ENCODE data around the gene SFTPB.
"Not testable (repeated sequence)": the region's sequence is repeated elsewhere in the genome, so short reads cannot be mapped to it uniquely, and the experiment has no call there.

SFTPB gene

DNA sequence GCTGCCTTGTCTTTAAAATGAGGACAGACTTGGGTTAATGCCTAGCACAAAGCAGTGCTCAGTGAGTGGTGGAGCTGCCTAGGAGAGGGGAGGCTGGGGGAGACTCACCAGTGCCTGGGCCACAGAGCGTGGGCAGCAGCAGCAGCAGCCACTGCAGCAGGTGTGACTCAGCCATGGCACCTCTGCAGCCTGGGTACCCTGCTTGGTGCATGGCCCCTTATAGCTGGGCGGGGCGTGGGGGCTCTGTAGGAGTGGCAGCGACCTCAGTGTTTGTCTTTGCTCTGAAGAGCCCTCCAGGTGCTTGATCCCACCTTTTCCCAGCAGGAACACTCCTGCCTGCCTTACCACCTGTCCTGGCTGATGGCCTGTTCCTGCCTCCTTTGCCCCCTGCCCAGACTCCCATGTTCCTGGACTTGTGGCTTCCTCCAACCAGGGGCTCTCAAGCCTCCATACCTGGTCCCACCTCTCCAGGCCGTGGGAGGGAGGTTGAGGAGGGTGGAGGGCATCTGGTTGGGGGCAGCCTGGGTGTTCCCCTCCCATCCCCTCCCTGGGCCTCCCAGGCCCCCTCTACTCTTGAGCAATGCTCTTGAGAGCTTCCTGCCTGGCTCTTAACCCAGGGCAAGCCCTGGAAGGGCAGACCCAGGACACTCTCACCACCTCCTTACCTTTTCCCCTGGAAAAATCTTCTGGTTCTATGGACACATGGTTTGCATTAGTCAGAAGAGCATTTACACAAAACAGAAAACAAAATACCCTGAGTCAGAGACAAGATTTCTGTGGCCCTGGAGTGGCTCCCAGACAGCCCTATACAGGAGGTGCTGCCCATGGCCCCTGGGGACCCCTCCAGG, at the start of gene SFTPB:
SFTPB (minus strand) TSS at position 191 of the 848 bp plus-strand sequence; CDS start at position 175, 16 bp downstream.
- peak; percentile 94 for DNase-seq

DNA sequence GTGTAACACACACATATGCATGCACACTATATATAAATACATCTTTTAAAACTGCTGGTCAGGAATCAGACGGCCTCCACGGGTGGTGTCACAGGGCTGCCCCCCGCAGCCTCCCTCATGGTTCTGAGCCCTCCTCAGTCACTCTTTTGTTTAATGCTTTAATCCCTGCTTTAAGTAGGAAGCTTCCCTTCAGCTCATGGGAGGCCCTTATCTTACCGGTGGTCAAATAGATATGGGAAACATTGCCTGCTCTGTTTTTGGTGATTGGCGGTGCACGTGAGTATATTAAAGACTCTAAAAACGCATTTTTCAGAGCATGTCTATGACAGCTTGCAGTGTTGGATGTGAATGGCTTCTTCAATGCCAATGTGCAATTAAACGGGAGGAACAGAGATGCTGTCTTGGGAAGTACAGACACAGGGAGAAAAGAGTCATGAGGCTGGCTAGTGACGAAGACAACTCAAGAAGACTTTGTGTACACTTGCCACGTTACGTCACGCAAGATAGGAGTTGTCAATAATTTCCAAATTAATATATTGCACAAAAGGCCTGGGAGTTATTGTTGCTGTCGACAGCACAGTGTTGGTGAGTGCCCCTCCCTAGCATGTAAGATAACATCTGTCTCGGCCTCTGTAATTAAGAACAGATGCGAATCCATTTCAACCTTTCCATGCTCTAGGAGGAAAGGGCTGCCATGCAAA, 49.5 kb upstream of the SFTPB start:
- DNase-seq = no peak

DNA sequence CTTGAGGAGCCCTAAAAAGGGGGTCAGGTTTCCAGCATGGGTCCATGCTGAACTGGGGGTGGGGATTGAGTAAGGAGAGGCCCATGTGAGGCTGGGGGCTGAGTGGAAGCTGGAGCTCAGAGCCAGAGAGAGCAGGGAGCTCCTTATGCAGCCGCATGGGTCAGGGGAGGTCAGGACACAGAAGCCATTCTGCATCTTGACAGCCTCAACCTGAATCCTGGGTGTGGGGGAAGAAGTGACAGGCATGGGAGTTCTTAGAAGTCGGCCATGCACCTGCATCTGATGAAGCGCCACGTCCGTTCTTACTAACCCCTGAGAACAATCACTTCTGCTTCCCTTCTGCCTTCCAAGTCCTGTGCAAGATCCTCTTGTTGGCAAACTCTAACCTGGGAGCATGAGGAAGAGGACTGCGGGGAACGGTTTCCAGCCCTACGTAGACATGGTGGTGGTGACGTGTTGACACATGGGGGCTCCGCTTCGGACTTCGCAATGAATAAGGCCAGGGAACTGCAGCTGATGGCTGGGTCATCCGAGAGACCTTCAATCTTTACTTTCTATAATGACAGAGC, 48.4 kb upstream of the SFTPB start:
- no peak for DNase-seq

DNA sequence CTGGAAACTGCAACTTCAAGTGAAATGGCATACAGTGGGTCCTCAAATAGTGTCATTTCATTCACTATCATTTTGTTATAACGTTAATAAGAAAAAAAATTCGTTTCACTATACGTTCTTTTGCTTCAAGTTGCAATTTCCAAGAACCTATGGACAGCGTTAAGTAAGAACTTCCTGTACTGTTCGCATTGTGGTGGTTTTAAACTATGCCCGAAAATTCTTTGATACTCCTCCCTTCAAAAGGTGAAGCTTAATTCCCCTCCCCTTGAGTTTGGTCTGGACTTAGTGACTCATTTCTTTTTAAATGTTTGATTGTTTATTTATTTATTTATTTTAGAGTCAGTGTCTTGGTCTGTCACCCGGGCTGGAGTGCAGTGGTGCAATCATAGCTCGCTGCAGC, 46.8 kb upstream of the SFTPB start:
- no peak for DNase-seq

DNA sequence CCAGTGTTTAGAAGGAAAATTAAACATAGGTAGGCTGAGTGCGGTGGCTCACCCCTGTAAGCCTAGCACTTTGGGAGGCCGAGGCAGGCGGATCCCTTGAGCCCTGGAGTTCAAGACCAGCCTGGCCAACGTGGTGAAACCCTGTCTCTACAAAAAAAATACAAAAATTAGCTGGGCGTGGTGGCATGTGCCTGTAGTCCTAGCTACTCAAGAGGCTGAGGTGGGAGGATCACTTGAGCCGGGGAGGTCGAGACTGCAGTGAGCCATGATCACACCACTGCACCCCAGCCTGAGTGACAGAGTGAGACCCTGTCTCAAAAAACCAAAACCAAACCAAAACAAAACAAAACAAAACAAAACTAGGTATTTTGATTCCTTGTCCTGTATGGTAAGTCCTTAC, 46.4 kb upstream of the SFTPB start:
- not testable (repeated sequence) for DNase-seq

DNA sequence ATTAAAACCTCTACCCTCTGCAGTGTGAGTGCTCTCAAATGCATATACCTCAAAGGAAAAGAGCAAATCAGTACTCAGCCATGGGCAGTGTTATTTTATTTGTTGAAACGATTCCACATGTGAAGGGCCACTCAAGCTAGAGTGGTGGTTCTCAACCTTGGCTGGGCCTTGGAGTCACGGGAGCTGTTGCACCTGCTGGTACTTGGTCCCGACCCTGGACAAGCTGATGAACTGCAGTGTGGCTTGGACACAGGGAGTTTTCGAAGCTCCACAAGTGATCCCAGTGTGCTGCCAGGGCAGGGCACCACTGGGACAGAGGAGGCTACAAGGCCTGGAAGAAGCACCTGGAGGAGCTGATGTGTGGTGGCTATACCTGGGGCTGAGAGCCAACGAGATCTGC, 45.8 kb upstream of the SFTPB start:
- DNase-seq = peak; percentile 98

DNA sequence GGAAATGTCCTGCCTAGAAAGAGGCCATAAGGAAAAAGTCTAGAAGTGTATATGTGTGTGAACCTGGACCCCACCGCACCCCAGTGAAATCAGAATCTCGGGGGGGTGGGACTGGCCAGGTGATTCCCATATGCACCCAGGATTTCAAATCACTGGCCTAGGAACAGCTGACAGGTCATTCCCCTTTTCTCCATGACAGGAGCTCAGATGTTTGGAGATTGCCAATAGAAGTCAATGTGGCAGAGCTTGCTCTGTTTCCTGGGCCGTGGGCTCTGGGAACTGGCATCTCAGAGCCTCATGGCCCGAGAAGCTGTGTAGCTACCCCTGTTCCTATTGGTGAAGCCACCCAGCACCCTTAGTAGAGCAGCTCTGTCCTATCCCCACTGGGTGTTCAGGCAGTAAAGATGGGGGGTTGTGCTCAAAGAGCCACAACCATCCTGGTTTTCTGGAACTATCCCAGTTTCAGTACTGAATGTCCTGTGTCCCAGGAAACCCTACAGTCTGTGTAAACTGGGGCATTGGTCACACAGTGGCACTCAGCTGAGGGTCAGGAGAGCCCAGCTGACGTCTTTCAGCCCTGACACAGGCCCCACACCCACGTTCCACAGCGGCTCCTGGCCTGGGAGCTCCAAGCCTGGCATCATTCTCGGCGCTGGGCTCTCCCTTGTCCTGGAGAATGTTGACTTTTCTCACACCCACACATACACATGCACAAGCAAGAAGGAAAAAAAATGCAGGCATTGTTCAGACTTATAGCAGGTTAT, 45.0 kb upstream of the SFTPB start:
- DNase-seq = peak; percentile 87

DNA sequence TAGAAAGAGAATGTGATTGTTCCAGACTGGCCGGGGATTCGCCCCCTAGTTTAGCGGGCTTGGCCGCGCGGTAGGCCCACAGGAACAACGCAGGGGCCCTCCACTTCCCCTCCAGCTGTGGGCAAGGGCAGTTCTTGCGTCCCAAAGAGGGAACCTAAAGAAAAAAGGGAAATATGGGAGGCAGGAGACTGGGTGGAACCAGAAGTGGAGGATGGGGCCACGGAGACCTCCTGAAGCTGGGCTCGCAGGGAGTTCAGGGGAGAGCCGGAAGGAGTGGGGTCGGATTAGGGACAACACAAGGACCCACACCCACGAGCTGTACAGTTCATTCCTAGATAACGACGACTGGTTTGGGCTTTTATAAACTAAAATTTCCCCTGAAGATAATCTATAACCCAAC, 44.3 kb upstream of the SFTPB start:
- no peak for DNase-seq

DNA sequence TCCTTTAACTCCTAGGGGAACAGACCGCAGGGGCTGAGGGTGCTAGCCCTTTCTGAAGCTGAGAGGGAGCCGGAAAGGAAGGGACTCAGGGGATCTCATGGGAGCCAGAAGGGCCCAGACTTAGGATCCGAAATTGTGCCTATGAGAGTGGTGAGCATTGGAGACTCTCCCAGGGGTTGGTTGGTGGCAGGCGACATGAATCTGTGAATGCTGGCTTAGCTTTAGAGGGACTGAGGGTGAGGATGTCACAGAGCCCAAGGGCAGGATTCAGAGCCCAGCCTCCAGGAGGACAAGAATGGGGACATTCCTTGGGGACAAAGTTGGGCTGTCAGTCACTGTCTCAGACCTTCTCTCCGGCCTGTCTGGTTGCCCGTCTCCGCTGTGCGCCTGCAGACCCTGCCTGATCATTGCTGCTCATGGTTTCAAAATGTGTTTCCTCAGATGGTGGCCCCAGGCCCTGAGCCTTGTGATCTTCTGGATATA, 43.6 kb upstream of the SFTPB start:
- DNase-seq = no peak

DNA sequence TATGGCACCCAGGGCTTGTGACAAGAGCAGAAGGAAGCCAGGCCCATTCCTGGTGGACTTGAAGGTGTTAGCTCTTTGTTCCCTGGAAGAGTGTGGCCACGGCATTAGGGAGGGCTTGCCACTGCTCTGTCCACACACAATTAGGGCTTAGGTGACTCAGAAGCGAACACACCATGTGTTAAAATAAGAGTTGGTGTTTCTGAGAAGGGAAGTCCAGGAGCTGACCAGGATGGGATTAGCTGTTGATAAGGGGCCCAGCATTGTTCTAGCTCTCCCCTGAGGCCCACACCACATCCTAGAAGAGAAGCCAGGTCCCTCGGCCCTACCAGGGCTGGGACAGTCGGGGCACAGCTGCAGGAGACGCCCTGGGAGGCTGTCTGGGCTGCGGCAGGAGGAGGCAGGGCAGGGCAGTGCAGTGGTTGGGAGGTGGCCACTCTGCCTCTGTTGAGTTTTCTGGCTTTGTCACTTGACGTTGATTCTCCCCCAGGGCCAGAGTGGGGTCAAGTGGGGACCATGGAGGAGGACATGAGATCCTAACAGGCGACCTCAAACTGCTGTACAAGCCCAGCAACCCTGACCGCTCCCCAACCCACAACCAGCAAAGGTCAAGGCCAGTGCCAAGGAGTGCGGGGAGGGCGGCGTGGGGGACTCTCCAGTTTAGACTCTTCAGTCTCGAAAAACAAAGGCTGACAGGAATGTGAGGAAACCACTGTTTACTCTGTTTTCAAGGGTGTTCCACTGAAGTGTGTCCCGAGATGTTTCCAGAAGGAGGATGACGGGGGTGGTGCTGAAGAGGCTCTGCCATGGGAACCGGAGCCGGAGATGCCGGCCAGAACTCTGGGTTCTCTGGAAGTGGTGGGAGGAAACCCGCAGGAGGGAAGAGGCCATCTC, 42.9 kb upstream of the SFTPB start:
- DNase-seq = peak; percentile 74

DNA sequence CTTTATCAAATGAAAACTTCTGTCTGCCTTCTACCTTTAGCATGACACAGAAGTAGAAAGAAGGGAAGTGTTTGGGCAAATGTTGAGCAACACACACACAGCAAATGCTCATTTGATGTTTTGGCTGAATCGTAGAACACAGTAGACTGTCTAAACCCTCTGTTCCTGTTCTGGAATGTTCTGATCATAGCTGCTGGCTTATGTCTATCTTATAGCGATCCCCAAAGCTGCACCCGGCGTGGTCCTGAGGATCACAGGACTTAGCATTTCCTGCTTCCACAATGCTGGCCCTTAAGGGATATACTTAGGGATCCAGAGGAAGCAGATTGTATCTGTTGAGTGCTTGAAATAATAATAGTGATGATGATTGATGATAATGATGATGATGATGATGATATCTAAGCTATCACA, 41.4 kb upstream of the SFTPB start:
- DNase-seq = no peak

DNA sequence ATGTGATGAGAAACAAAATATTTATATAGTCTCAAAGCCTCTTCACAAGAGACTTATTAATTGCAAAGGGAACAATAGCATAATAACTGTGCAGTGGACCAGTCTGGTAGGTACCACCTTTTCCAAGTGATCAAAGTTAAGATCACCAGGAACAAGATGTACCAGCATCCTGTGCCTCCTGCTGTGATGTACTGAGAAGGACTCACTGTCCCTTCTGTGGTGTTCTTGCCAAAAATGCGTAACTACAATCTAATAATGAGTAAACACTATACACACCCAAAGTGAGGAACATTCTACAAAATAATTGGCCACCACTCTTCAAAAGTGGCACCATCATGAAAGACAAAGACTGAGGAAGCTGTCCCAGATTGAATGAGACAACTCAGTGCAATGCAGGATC, 40.6 kb upstream of the SFTPB start:
- no peak for DNase-seq

DNA sequence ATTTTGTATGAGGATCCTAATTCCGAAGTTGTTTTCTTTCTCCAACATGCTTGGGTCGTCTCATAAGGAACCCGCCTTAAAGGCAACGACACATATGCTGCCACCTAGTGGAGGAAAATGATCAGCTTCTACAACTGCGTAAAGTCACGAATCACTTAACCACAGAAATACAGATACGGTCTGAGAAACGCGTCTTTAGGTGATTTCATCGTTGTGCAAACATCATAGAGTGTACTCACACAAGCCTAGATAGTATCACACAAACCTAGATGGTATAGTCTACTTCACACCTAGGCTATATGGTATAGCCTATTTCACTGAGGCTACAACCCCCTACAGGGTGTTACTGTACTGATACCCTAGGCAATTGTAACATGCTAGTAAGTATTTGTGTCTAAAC, 39.3 kb upstream of the SFTPB start:
- peak; percentile 99 for DNase-seq

DNA sequence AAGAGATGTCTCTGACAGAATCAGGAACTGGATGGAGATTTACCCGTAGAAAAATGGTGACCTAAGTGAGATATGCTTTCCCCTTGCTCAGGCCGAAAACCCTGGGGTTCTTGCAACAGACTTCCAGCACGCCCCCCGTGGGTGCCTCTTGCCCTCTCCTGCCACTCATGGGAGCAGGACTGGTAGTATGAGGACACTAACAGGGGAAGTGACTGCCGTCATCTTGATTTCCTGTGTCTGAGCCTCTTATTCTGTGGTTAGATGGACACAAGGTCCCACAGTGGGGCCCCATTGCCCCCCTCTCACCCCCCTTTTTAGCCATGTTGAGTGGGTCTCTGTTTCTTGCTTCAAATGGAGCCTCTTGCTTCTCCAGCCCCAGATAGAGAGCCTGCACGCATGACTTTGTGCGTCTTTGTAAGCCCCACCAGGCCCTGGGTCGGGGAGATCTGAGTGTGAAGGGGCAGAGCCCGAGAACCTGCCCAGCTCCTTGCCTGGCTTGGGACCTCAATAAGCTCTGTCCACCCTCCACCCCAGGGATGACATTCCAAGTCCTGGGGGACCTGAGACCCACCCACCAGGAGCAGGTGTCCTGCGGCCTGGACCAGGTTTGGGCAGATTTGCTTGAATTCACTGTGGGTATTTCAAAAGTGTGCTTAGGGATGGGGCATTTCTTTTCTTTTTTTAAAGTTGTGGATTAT, 38.7 kb upstream of the SFTPB start:
- no peak for DNase-seq

DNA sequence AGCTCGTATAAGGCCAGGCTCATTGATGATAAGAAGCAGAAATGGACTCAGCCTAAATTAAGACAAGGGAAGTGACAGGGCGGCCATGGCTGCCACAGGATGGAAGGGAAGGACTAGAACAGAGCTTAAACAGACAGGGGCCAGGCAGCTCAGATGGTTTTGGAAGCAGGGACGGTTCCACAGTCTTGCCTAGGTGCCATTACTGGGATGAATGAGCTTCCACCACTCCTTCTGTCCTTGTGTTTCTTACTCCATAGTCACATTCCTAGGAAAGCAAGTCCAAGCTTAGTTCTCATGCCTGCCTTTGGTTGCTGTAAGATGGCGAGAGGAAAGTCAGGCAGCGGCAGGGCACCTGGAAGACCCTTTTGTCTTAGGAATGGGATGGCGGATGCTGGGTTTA, 38.1 kb upstream of the SFTPB start:
- no peak for DNase-seq

DNA sequence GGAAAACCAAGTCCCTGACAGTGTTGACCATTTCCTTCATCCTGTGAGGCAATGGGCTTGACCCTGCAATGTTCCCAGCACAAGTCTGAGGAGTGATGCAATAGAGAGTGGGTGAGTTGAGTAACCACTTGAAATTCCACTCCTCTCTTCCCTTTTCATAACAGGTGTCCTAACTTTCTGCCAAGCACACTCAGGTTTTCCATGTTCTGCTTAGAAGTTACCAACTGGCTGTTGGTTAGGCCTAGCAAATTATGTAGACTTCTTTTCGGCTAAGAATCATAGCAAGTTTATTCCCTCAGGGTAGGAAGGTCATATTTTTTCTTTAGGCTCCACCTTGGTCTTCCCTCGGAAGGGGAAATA, 37.7 kb upstream of the SFTPB start:
- peak; percentile 75 for DNase-seq

DNA sequence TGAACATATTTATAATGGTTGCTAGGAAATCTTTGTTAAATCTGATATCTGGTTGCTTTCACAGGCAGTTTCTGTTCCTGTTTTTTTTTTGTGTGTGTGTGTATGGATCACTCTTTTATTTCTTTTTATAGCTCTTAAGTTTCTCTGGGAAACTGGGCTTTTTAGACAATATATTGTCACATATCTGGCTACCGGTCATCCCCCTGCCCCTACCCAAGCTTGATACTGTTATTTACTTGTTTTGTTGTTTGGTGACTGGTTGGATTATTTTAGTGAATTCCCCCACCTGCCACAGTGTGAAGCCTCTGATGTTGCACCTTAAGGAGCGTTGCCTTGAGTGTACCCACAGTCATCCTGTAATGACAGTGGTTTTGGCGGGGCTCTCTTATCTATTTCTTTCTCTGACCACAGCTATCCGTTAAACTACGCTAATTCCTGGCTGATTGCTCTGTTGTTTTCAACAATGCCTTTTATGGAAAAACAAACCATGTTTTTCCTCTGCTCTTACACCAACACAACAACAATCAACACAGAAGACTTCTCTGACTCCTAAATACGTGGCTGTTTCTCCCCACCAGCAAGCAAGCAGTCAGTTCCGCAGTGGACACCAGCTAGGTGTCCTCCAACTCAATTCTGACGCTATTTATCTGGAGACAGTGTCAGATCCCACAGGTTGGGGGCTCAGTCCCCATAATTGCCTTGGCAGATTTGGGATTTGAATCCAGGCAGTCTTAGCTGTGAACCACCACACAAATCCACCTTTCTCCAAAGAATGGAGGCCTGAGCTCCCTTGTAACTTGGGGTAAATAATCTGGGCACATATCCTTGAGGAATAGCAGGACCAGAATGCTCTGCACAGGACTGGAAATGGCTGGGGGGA, 37.0 kb upstream of the SFTPB start:
- no peak for DNase-seq

DNA sequence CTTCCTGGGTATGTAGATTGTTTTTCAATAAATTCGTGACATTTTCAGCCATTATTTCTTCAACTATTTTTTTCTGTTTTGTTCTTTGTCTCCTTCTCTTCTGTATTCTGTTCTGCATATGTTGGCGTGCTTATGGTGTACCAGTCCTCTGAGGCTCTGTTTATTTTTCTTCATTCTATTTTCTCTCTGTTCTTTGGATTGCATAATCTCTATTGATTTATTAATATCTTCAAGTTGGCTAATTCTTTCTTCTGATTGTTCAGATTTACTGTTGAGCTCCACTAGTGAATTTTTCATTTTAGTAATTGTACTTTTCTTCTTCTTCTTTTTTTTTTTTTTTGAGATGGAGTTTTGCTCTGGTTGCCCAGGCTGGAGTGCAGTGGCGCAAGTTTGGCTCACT, 36.0 kb upstream of the SFTPB start:
- DNase-seq = no peak

DNA sequence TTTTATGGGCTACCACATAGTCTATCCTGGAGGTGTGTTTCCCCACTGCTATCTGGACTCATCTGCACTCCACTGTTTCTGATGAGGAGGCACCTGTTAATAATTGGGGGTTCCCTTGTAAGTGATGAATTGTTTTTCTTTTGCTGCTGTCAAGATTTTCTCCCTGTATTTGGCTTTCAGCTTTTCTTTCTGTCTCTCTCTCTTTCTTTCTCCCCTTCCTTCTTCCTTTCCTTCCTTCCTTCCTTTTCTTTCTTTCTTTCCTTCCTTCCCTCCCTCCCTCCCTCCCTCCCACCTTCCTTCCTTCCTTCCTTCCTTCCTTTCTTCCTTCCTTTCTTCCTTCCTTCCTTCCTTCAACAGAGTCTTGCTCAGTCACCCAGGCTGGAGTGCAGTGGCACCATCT, 35.3 kb upstream of the SFTPB start:
- no peak for DNase-seq

DNA sequence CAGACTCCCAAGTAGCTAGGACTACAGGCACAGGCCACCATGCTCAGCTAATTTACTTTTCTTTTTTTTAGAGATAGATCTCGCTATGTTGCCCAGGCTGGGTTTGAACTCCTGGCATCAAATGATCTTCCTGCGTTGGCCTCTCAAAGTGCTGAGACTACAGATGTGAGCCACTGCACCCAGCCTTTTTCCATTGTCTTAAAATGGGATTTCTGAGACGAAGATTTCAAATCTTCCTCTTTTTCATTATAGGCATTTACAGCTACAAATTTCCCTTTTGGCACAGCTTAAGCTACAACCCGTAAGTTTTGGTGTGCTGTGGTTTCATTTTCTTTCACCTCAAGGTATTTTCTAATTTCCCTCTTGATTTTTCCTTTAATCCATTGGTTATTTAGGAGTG, 34.8 kb upstream of the SFTPB start:
- no peak for DNase-seq
